ENCODE results near the gene INTS1.
"Not testable (repeated sequence)": the region's sequence is repeated elsewhere in the genome, so short reads cannot be mapped to it uniquely, and the experiment has no call there.

The INTS1 gene

DNA sequence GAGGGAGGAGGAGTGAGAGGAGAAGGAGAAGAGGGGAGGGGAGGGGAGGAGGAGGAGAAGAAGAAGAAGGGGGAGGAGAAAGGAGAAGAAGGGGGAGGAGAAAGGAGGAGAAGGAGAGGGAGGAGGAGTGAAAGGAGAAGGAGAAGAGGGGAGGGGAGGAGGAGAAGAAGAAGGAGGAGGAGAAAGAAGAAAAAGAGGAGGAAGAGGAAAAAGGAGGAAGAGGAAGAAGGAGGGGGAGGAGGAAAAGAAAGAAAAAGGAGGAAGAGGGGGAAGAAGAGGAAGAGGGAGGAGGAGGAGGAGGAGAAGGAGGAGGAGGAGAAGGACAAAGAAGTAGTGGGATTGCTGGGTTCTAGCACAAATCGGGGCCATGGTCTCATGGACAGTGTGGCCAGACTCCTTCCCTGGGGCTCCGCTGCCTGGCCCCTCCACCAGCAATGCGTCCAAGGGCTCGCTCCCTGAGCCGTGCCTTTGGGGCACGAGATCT lies 22.1 kb upstream of the INTS1 start:
- no peak for TF ChIP-seq CTCF (IDR thresholded peaks at IDR 0.05; ENCODE audit: low read depth, low read length, missing control alignments)
- DNase-seq (ENCODE audit: extremely low read depth, low read depth) = no peak
- no peak overlapping the region for H3K4me3 ChIP-seq (replicated peaks; ENCODE audit: low read depth, low read length)

DNA sequence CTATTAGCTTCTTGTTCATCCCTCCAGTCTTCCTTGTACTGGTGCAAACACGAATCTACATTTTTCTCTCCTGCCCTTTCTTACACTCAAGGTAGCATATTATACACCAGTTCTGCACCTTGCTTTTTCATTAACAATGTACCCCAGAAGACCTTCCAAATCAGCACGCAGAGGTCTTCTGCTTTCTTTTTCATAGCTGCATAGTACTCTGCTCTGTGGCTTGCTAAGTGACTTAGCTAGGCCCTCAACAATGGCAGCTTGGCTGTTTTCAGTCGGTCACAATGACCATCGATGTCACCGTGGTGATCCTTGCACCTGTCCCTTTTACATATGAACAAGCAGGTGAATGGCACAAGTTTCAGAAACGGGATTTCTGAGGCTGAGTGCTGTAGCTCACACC lies 21.2 kb upstream of the INTS1 start:
- no peak overlapping the region for H3K4me3 ChIP-seq (replicated peaks; ENCODE audit: low read depth, low read length)
- no peak for TF ChIP-seq CTCF (IDR thresholded peaks at IDR 0.05; ENCODE audit: low read depth, low read length, missing control alignments)
- no peak for DNase-seq (ENCODE audit: extremely low read depth, low read depth)

- no peak overlapping the region for H3K4me3 ChIP-seq (replicated peaks; ENCODE audit: low read depth, low read length)
- no peak for DNase-seq (ENCODE audit: extremely low read depth, low read depth)
- no peak for TF ChIP-seq CTCF (IDR thresholded peaks at IDR 0.05; ENCODE audit: low read depth, low read length, missing control alignments)
Observed at GRCh38 chr7:1523844-1524243, 19.7 kb upstream of the INTS1 start.

DNA sequence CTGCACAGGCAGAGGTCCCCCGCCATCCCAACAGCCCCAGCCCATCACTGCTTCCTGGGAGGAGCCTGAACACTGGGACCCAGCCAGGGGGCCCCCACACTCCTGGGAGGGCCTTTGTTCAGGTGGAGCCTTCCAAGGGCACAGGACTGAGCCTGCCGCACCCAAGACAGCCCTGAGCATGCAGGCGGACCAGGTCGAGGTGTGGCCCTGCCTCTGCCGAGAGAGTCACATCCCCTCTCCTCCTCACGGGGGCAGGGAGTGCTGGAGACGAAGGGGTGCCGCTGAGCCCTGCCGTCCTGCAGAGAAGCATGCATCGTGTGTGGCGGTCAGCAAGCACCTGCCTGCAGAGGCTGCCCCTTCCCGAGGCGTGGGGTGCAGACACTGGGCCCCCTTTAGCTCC lies 19.0 kb upstream of the INTS1 start:
- TF ChIP-seq CTCF (IDR thresholded peaks at IDR 0.05; ENCODE audit: low read depth, low read length, missing control alignments) = no peak
- no peak for DNase-seq (ENCODE audit: extremely low read depth, low read depth)
- H3K4me3 ChIP-seq (replicated peaks; ENCODE audit: low read depth, low read length) = no peak overlapping the region

DNA sequence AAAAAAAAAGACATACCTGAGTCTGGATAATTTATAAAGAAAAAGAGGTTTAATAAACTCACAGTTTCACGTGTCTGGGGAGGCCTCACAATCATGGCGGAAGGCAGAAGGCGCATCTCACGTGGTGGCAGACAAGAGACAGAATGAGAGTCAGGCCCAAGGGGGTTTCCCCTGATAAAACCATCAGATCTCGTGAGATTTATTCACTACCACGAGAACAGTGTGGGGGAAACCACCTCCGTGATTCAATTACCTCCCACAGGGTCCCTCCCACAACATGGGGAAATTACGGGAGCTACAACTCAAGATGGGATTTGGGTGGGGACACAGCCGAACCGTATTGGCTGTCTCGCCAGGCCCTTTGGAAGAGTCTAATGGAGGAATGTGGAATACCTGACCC lies 17.3 kb upstream of the INTS1 start:
- H3K4me3 ChIP-seq (replicated peaks; ENCODE audit: low read depth, low read length) = no peak overlapping the region
- TF ChIP-seq CTCF (IDR thresholded peaks at IDR 0.05; ENCODE audit: low read depth, low read length, missing control alignments) = no peak
- no peak for DNase-seq (ENCODE audit: extremely low read depth, low read depth)

- no peak for TF ChIP-seq CTCF (IDR thresholded peaks at IDR 0.05; ENCODE audit: low read depth, low read length, missing control alignments)
- DNase-seq (ENCODE audit: extremely low read depth, low read depth) = no peak
- no peak overlapping the region for H3K4me3 ChIP-seq (replicated peaks; ENCODE audit: low read depth, low read length)
Observed at GRCh38 chr7:1520539-1521234, 16.5 kb upstream of the INTS1 start.

DNA sequence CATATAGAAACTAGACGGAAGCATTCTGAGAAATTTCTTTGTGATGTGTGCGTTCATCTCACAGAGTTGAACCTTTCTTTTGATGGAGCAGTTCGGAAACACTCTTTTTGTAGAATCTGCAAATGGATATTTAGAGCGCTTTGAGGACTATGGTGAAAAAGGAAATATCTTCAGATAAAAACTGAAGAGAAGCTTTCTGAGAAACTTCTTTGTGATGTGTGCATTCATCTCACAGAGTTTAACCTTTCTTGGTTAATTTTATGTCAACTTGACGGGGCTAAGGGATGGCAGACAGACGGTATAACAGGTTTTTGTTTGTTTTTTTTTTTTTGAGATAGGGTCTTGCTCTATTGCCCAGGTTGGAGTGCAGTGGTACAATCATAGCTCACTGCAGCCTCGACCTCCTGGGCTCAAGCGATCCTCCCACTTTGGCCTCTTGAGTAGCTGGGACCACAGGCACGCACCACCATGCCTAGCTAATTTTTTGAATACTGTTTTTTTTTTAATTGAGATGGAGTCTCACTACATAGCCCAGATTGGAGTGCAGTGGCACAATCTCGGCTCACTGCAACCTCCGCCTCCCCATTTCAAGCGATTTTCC lies 15.2 kb upstream of the INTS1 start:
- not testable (repeated sequence) for H3K4me3 ChIP-seq (replicated peaks; ENCODE audit: low read depth, low read length); DNase-seq (ENCODE audit: extremely low read depth, low read depth)

Data from HFF-Myc (cell line).